Ishikawa (cell line): ENCODE measurements around the gene ZNF136.

Source experiments
- CEBPB ChIP-seq: IDR thresholded peaks from 2 replicates; pipeline ENCODE4 v1.6.1; 2012
- EGR1 ChIP-seq: IDR thresholded peaks from 2 replicates; pipeline ENCODE4 v1.6.1; 2012
- EP300 ChIP-seq: IDR thresholded peaks from 2 replicates; pipeline ENCODE4 v1.6.1; 2012; ENCODE audit warnings: borderline replicate concordance
- NFIC ChIP-seq: IDR thresholded peaks from 2 replicates; pipeline ENCODE4 v1.6.1; 2012
- TAF1 ChIP-seq: IDR thresholded peaks from 2 replicates; pipeline ENCODE4 v1.6.1; 2012; ENCODE audit warnings: low read depth, mild to moderate bottlenecking
- TCF12 ChIP-seq: IDR thresholded peaks from 2 replicates; pipeline ENCODE4 v1.6.1; 2012; ENCODE audit warnings: low read depth
- YY1 ChIP-seq: IDR thresholded peaks from 2 replicates; pipeline ENCODE4 v1.6.1; 2012; ENCODE audit warnings: low read depth
- ZBTB7A ChIP-seq: IDR thresholded peaks from 2 replicates; pipeline ENCODE4 v1.6.1; 2012; ENCODE audit warnings: low read depth
- TF ChIP-seq, protein P1 (sequence below): IDR thresholded peaks from 2 replicates; pipeline ENCODE4 v1.6.1; 2012
- TF ChIP-seq, protein P2 (sequence below): IDR thresholded peaks from 2 replicates; pipeline ENCODE4 v1.6.1; 2012; ENCODE audit warnings: low read depth, mild to moderate bottlenecking

DNA sequence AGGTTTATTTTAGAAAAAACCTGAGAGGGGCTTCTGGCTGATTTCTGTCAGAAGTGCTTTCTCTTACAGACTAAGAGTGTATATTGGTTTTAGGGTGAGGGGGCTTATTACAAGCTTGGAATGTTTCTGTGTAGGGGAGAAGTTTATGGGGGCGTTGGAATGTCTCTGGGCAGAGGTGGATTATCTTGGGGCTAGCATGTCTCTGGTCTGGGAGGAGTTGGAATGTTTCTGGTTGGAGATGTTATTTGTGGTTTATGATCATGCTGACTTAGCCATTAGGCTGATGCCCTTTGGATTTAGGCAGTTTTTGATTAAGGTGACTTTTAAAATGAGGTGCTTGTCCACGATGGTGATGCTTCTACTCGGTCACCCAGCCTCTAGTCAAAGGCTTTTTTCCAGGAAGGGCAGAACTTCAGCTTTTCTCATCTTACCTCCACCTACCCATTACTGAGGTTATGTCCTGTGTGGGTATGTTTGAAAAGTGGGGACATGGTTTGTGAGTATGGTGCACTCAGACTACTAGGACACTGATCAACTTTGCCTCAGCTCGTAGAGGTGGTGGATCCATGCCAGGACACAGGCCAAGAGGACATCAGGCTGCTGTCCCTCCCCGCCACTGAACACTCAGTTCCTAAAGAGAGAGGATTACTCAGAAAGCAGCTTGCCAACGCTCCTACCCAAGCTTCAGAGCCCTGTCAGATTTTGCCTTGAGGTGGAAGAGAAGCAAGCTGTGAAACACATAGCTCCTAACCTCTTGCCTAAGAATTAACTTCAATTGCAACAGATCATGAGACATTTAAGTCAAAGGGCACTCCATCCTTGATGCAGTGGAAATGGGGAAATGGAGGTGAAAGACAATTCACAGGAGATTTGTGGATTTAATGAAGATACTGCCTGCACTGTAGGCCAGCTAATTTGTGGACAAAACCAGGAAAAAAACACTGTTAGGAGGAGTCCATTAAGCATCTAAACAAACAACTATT is 68.1 kb downstream of the ZNF136 start:
- TF ChIP-seq, protein P1, sequence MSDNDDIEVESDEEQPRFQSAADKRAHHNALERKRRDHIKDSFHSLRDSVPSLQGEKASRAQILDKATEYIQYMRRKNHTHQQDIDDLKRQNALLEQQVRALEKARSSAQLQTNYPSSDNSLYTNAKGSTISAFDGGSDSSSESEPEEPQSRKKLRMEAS, result no peak
- TF ChIP-seq ZBTB7A (no peak), NFIC (no peak), EGR1 (no peak), EP300 (no peak), TAF1 (no peak), TCF12 (no peak), YY1 (no peak), CEBPB (no peak)
- TF ChIP-seq, protein P2, sequence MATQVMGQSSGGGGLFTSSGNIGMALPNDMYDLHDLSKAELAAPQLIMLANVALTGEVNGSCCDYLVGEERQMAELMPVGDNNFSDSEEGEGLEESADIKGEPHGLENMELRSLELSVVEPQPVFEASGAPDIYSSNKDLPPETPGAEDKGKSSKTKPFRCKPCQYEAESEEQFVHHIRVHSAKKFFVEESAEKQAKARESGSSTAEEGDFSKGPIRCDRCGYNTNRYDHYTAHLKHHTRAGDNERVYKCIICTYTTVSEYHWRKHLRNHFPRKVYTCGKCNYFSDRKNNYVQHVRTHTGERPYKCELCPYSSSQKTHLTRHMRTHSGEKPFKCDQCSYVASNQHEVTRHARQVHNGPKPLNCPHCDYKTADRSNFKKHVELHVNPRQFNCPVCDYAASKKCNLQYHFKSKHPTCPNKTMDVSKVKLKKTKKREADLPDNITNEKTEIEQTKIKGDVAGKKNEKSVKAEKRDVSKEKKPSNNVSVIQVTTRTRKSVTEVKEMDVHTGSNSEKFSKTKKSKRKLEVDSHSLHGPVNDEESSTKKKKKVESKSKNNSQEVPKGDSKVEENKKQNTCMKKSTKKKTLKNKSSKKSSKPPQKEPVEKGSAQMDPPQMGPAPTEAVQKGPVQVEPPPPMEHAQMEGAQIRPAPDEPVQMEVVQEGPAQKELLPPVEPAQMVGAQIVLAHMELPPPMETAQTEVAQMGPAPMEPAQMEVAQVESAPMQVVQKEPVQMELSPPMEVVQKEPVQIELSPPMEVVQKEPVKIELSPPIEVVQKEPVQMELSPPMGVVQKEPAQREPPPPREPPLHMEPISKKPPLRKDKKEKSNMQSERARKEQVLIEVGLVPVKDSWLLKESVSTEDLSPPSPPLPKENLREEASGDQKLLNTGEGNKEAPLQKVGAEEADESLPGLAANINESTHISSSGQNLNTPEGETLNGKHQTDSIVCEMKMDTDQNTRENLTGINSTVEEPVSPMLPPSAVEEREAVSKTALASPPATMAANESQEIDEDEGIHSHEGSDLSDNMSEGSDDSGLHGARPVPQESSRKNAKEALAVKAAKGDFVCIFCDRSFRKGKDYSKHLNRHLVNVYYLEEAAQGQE, result no peak
